Measurements from ENCODE around the gene ADRA1B.

The ADRA1B gene

DNA sequence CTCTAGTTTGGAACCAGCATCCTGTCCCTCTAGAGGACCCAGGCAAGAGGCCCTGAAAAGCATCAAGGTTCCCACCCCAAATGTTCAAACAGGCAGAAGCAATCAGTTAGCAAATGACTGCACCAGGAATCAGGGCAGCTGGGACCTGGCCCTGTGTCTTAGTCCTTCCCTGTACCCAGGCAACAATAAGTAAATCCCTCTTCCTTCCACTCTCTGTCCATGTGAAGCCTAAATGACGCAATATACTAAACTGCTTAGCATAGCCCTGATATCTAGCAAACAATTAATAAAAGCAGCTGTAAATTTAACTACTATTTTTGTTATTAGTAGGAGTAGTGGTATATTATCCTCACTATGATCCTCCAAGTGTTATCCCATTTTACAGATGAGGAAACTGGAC lies 13.2 kb upstream of the ADRA1B start:
- Histone ChIP-seq H3K4me3 (ENCODE audit: low read length) (no peak overlapping the region), H3K27ac (ENCODE audit: low read length) (no peak overlapping the region), H3K4me1 (ENCODE audit: insufficient read depth, low read length) (no peaks in the 10 kb centered on the region; the same call in 1 of the 2 replicates)

DNA sequence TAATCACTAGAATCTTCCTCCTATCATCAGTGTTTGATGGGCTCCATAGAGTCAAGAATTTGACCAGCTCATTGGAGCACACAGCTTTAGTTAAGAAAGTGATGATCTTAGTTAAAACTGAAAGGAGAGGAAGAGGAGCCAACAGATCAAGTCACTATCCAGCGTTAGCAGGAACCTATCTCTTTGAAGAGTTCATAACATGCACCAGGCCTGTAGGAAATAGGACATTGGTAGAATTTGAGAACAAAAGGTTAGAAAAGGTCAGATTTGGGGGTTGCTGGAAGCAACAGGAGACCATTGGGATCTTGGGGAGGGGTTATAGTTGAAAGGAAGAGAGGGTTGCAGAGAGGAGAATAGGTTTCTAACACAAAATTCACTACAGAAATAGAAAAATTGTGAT lies 11.4 kb upstream of the ADRA1B start:
- Histone ChIP-seq H3K27ac (ENCODE audit: low read length) (no peak overlapping the region), H3K9ac (ENCODE audit: low read depth, low read length) (no peak overlapping the region)

More for the DNA sequence above, 13.2 kb upstream of the ADRA1B start:
- Histone ChIP-seq H3K27me3 (ENCODE audit: insufficient read depth, low read length) (no peaks in the 10 kb centered on the region), H3K36me3 (ENCODE audit: insufficient read depth, low read depth, low read length) (no peaks in the 10 kb centered on the region), H3K9ac (ENCODE audit: low read depth, low read length) (no peak overlapping the region), H3K9me3 (ENCODE audit: insufficient read depth, low read depth, low read length) (no peaks in the 10 kb centered on the region)

DNA sequence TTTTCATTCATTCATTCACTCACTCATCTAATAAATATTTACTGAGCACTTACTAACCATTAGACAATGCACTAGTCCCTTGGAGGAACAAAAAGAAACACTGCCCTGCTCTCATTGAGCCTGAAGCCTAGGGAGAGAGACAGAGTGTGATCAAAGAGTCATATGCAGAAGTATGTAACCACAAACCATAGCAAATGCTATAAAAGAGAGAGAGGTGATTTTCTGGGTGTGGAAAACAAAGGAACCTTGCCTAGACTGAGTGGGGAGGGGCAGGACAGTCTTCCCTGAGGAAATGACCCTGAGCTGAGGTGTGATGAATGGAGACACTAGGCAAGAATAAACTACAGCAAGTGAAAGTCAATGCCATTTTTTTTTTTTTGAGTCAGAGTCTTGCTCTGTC lies 10.8 kb upstream of the ADRA1B start:
- Histone ChIP-seq H3K36me3 (ENCODE audit: insufficient read depth, low read depth, low read length) (no peaks in the 10 kb centered on the region), H3K9ac (ENCODE audit: low read depth, low read length) (no peak overlapping the region), H3K9me3 (ENCODE audit: insufficient read depth, low read depth, low read length) (no peaks in the 10 kb centered on the region), H3K27ac (ENCODE audit: low read length) (no peak overlapping the region), H3K4me3 (ENCODE audit: low read length) (no peak overlapping the region), H3K27me3 (ENCODE audit: insufficient read depth, low read length) (no peaks in the 10 kb centered on the region), H3K4me1 (ENCODE audit: insufficient read depth, low read length) (peaks cover 4% of the 10 kb centered on the region; the same call in 1 of the 2 replicates)

More for the DNA sequence above, 11.4 kb upstream of the ADRA1B start:
- peaks cover 4% of the 10 kb centered on the region; the same call in 1 of the 2 replicates for H3K4me1 ChIP-seq (ENCODE audit: insufficient read depth, low read length)
- no peaks in the 10 kb centered on the region for H3K9me3 ChIP-seq (ENCODE audit: insufficient read depth, low read depth, low read length)
- no peaks in the 10 kb centered on the region for H3K36me3 ChIP-seq (ENCODE audit: insufficient read depth, low read depth, low read length)
- H3K27me3 ChIP-seq (ENCODE audit: insufficient read depth, low read length) = no peaks in the 10 kb centered on the region
- H3K4me3 ChIP-seq (ENCODE audit: low read length) = no peak overlapping the region

DNA sequence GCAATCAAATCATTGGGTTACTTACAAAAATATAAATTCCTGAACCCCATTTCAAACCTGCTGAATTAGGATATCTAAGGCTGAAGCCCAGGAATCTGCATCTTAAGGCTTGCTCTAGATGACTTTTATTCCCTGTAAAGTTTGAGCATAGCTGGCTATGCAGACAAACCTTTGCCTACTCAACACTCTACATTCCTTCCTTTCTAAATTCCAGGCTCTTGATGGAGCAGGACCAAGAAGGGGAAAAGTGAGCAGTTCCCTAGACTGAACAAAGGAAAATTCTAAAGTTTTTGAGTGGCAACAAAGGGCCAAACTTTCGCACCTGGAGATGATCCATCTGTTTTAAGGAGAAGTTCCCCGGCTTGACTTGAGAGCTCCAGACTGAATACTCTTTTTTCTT lies 9.8 kb upstream of the ADRA1B start:
- H3K27ac ChIP-seq (ENCODE audit: low read length) = no peak overlapping the region
- H3K4me3 ChIP-seq (ENCODE audit: low read length) = no peak overlapping the region
- H3K9ac ChIP-seq (ENCODE audit: low read depth, low read length) = no peak overlapping the region
- H3K4me1 ChIP-seq (ENCODE audit: insufficient read depth, low read length) = peaks cover 4% of the 10 kb centered on the region
- H3K27me3 ChIP-seq (ENCODE audit: insufficient read depth, low read length) = no peaks in the 10 kb centered on the region
- no peaks in the 10 kb centered on the region for H3K36me3 ChIP-seq (ENCODE audit: insufficient read depth, low read depth, low read length)
- no peaks in the 10 kb centered on the region for H3K9me3 ChIP-seq (ENCODE audit: insufficient read depth, low read depth, low read length)

DNA sequence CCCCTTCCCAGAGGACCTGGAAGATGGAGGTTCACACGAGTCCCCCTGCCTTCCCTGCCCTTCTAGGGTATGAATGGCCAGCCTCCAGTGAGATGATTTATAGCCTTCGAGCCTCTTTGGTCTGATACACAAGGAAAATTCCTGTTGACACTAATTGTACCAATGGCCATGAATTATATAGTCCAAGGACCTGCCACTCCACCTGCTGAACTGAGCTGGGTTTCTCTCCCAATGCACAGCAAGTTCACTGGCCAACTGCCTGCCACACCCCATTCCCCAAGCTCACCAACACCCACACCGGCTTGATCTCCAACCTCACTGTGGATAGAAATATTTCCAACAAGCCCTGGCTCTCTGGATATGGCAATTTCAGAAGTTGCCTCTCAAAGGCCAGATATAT lies 9.3 kb upstream of the ADRA1B start:
- no peak overlapping the region for H3K27ac ChIP-seq (ENCODE audit: low read length)
- no peak overlapping the region for H3K9ac ChIP-seq (ENCODE audit: low read depth, low read length)
- no peaks in the 10 kb centered on the region for H3K27me3 ChIP-seq (ENCODE audit: insufficient read depth, low read length)
- H3K36me3 ChIP-seq (ENCODE audit: insufficient read depth, low read depth, low read length) = no peaks in the 10 kb centered on the region
- H3K4me3 ChIP-seq (ENCODE audit: low read length) = no peak overlapping the region
- no peaks in the 10 kb centered on the region for H3K9me3 ChIP-seq (ENCODE audit: insufficient read depth, low read depth, low read length)
- H3K4me1 ChIP-seq (ENCODE audit: insufficient read depth, low read length) = peaks cover 7% of the 10 kb centered on the region

DNA sequence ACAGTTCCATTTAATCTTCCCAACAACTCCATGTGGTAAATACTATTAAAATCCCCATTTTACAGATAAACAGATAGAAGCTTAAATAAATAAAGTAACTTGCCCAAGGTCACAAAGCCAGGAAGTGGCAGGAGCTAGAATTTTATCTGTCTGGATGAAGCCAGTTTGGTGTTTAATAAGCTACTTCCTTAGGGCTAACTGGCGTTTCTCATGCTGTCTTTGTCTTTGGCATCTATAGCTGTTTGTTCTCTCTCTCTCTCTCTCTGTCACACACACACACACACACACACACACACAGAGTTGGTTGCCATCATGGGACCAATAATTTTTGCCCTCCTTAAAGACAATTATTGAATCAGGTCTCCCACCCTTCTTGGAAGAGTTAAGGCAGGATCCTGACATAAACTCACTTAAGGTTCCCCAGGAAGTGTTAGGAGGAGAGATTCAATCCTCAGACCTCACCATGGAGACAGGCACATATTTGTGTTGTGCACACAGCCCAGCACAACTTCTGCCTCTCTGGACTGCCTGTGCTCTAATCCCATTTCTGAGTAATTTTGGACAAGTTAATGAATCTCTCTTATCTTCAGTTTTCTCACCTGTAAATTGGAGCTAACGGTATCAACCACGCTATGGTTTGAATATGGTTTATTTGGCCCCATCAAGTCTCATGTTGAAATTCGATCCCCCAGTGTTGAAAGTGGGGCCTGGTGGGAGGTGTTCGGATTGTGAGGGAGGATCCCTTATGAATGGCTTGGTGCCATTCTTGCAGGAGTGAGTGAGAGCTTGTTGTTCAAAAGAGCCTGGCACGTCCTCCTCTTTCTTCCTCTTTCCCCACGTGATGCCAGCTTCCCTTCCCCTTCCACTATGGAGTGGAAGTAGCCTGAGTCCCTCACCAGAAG lies 8.3 kb upstream of the ADRA1B start:
- no peak overlapping the region for H3K4me3 ChIP-seq (ENCODE audit: low read length)
- no peaks in the 10 kb centered on the region for H3K9me3 ChIP-seq (ENCODE audit: insufficient read depth, low read depth, low read length)
- H3K27ac ChIP-seq (ENCODE audit: low read length) = no peak overlapping the region
- no peak overlapping the region for H3K9ac ChIP-seq (ENCODE audit: low read depth, low read length)
- H3K27me3 ChIP-seq (ENCODE audit: insufficient read depth, low read length) = no peaks in the 10 kb centered on the region
- H3K4me1 ChIP-seq (ENCODE audit: insufficient read depth, low read length) = peaks cover 7% of the 10 kb centered on the region
- no peaks in the 10 kb centered on the region for H3K36me3 ChIP-seq (ENCODE audit: insufficient read depth, low read depth, low read length)

DNA sequence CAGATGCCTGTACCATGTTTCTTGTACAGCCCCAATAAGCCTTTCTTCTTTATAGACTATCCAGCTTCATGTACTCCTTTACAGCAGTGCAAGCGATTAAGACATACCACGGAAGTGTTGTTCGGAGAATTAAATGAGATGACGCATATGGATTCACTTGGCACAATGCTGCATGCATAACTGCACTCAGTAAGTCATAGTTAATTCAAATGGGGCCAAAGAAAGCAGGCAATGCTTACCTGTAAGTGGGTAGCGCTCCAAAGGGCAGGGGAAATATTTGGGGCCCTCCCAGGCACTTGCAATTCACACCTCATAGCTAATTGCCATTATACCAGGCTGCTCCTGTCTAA lies 7.7 kb upstream of the ADRA1B start:
- H3K9ac ChIP-seq (ENCODE audit: low read depth, low read length) = no peak overlapping the region
- peaks cover 4% of the 10 kb centered on the region; the same call in 1 of the 2 replicates for H3K27me3 ChIP-seq (ENCODE audit: insufficient read depth, low read length)
- no peaks in the 10 kb centered on the region for H3K9me3 ChIP-seq (ENCODE audit: insufficient read depth, low read depth, low read length)
- no peak overlapping the region for H3K4me3 ChIP-seq (ENCODE audit: low read length)
- no peak overlapping the region for H3K27ac ChIP-seq (ENCODE audit: low read length)
- H3K4me1 ChIP-seq (ENCODE audit: insufficient read depth, low read length) = peaks cover 7% of the 10 kb centered on the region
- no peaks in the 10 kb centered on the region for H3K36me3 ChIP-seq (ENCODE audit: insufficient read depth, low read depth, low read length)

DNA sequence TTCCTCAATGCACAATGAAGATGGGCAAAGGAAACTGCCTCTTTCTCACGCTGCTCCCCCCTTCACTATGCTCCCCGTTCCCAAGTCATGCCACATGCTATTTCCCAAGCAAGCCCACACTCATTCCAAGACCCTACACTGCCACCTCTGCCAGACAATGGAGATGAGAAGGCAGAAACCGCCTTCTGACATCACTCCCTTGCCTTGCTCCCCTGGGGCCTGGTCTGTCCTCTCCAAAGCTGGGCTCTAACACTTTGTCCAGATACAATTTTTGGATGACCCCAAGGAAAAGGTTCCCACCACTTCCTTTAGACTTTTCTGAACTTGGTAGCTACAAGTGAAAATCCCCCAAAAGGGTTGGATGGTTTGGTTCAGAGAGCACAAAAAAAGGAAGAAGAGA lies 7.2 kb upstream of the ADRA1B start:
- Histone ChIP-seq H3K4me3 (ENCODE audit: low read length) (no peak overlapping the region), H3K9ac (ENCODE audit: low read depth, low read length) (no peak overlapping the region), H3K9me3 (ENCODE audit: insufficient read depth, low read depth, low read length) (no peaks in the 10 kb centered on the region), H3K4me1 (ENCODE audit: insufficient read depth, low read length) (peaks cover 7% of the 10 kb centered on the region), H3K36me3 (ENCODE audit: insufficient read depth, low read depth, low read length) (no peaks in the 10 kb centered on the region), H3K27me3 (ENCODE audit: insufficient read depth, low read length) (peaks cover 10% of the 10 kb centered on the region), H3K27ac (ENCODE audit: low read length) (no peak overlapping the region)

DNA sequence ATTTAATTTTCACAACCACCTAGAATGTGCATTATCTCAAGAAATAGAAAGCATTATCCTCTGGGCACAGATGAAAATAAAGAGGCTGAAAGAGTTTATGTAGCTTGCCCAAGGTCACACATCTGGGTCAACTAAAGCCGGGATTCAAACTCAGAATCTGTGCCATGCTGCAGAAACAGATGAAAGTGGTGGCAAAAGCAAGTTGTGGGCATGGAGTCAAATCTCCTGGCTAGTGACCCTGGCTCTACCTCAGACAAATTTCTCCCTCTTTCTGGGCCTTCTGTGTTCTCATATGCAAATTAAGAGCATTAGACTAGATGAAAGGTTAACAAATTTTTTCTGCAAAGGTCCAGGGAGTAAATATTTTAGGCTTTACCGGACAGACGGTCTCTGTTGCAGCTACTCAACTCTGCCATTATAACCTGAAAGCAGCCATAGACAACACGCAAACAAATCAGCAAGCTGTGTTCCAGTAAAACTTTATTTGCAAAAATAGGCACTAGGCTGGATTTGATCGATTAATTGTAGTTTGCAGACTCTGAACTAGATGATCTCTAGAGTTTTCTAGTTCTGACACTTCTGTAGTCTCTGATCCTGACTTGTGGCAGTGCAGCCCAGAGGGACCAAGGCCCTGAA lies 6.0 kb upstream of the ADRA1B start:
- Histone ChIP-seq H3K27ac (ENCODE audit: low read length) (no peak overlapping the region), H3K4me1 (ENCODE audit: insufficient read depth, low read length) (peaks cover 7% of the 10 kb centered on the region), H3K9ac (ENCODE audit: low read depth, low read length) (no peak overlapping the region), H3K36me3 (ENCODE audit: insufficient read depth, low read depth, low read length) (no peaks in the 10 kb centered on the region), H3K9me3 (ENCODE audit: insufficient read depth, low read depth, low read length) (no peaks in the 10 kb centered on the region), H3K27me3 (ENCODE audit: insufficient read depth, low read length) (peaks cover 22% of the 10 kb centered on the region), H3K4me3 (ENCODE audit: low read length) (no peak overlapping the region)

DNA sequence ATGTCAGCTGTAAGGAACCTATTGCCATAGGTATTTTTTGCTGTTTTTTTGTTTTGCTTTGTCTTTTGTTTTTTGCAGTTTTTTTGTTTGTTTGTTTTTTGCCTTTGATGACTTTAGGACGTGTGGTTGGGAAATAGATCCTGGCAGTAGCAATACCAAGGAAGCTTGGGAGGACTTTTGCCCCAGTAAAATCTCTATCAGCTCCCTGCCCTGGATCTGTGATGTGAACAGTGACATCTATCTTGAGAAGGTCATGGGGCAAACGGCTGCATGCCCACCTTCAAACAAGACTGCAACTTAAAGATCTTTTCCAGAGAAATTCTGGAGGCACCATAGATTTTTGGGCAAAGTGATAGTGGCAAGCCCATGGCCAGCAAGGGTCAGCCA lies 5.4 kb upstream of the ADRA1B start:
- H3K9ac ChIP-seq (ENCODE audit: low read depth, low read length) = no peak overlapping the region
- peaks cover 7% of the 10 kb centered on the region for H3K4me1 ChIP-seq (ENCODE audit: insufficient read depth, low read length)
- no peak overlapping the region for H3K27ac ChIP-seq (ENCODE audit: low read length)
- no peaks in the 10 kb centered on the region for H3K9me3 ChIP-seq (ENCODE audit: insufficient read depth, low read depth, low read length)
- H3K36me3 ChIP-seq (ENCODE audit: insufficient read depth, low read depth, low read length) = no peaks in the 10 kb centered on the region
- H3K27me3 ChIP-seq (ENCODE audit: insufficient read depth, low read length) = peaks cover 27% of the 10 kb centered on the region
- no peak overlapping the region for H3K4me3 ChIP-seq (ENCODE audit: low read length)

DNA sequence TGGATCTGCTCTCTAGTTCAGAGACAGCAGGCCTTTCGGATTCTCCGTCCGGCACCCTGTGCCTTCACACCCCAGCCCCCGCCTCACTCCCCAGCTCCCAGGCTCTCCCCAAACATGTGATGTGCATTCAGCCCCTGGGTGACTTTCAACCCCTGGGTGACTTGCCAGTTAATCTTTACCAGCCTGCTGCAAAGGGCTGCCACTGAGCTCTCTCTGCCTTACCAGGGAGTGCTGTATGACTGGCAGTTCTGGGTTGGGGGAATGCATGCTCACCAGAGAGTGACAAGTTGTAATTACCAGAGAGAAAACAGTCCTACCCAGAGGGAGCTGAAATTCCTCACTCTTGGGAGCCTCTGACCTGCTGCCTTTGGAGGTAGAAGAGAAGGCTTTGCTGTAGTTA lies 4.9 kb upstream of the ADRA1B start:
- H3K9me3 ChIP-seq (ENCODE audit: insufficient read depth, low read depth, low read length) = no peaks in the 10 kb centered on the region
- no peak overlapping the region for H3K9ac ChIP-seq (ENCODE audit: low read depth, low read length)
- H3K4me3 ChIP-seq (ENCODE audit: low read length) = no peak overlapping the region
- peaks cover 7% of the 10 kb centered on the region for H3K4me1 ChIP-seq (ENCODE audit: insufficient read depth, low read length)
- no peak overlapping the region for H3K27ac ChIP-seq (ENCODE audit: low read length)
- H3K36me3 ChIP-seq (ENCODE audit: insufficient read depth, low read depth, low read length) = no peaks in the 10 kb centered on the region
- peaks cover 32% of the 10 kb centered on the region for H3K27me3 ChIP-seq (ENCODE audit: insufficient read depth, low read length)

Measured in iPS-20b (cell line).